Activated CD8-positive, alpha-beta memory T cell treated with anti-CD3 and anti-CD28 coated beads for 48 hours (primary cell): Measurements from ENCODE around the gene SGPL1.

Experiments used
- DNase-seq, 3 experiments: peaks; one replicate each; pipeline ENCODE4 v3.0.0-alpha.2; 2020; ENCODE audit warnings: low read depth in 2 of 3, low spot score in 2 of 3

Gene SGPL1

DNA sequence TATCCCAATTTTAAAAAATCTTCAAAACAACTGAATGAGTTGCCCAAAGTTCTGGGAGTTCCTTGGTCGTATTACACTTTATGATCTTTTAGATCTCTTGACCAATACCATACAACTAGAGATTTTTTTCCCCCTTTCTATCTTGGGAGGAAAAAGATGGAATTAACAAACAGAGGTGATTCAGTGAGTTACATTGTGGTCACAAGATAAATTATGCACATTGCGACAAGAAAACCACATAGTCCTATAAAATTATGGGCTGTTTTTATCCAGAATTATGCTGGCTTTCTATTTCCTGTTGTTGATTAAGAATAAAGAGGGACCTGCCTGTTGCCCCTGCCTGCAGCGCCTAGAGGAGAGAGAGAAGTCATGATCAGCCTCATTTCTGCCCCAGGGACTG, 8.2 kb upstream of the SGPL1 start:
- no peak for DNase-seq

DNA sequence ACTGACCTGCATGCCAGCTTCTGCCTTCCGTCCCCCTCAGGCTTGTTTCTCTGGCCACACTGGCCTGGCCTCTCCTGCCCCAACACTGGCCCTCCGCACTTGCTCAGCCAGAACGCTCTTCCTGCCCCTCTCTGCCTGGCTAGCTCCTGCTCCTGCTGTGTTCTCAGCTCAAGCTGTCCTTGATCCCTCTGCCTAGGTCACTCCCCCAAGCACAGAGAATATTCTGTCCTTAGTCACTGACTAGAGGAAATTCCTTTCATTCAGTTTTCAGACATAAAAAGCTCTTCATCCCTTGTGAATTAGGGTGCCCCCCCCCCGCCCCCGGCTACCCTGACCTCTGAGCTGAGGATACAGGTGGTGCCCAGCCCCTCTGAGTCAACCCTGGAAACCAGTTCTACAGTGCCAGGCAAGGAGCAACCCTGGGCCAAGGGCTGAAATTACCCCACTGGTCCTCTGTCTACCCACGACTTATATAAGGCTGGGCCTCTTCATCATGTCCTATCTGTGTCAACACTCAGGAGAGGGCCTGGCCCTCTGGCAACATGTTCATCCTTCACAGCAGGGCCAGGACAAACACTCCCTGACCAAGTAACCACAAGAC, 6.6 kb upstream of the SGPL1 start:
- DNase-seq: no peak

DNA sequence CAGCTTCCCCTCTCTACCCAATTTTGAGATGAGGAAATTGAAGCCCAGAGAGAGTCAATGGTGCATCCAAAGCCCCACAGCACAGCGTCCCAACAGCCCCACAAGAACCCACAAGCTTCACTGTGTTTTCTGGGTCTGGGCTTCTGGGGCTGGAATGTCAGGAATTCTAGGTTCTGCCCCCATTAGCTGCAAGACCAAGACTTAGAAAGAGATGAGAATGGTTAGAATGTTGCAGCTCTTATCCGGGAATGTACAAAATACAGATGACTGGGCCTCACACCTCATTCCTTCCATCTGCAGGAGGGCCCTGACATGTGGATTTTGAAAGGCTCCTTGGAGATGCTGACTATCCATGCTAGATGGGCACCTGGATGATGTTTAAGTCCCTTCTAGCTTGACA, 6.0 kb upstream of the SGPL1 start:
- DNase-seq: no peak

DNA sequence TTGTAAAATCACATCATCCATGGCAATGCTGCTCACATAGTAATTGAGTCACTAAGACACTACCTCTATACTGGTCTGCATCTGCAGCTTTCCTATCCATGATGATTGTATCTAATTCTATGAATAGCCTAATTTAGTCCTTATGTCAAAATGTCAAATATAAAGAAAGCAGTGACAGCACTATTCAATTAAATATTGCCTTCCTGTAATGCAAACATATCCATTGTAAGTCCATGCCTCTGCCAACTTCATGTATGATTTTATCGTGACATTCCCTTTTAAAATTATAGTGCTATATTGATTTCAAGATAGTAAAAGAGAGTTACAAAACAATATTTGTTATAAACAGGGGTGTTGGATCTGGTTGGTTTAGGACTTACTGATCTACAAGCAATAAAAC, 4.8 kb upstream of the SGPL1 start:
- no peak for DNase-seq

DNA sequence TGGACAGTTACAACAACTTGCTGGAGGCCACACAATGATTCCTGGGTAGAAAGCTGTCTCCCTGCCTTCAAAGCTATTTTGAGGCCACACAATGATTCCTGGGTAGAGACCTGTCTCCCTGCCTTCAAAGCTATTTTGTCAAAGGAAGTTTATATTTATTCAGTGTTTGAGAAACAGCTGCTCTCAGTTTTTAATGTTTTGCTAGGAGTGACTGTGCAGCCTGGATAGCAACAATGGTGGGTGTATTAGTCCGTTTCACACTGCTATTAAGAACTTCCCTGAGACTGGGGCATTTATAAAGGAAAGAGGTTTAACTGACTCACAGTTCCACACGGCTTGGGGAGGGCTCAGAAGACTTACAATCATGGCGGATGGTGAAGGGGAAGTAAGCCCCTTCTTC, 3.9 kb upstream of the SGPL1 start:
- no peak for DNase-seq

DNA sequence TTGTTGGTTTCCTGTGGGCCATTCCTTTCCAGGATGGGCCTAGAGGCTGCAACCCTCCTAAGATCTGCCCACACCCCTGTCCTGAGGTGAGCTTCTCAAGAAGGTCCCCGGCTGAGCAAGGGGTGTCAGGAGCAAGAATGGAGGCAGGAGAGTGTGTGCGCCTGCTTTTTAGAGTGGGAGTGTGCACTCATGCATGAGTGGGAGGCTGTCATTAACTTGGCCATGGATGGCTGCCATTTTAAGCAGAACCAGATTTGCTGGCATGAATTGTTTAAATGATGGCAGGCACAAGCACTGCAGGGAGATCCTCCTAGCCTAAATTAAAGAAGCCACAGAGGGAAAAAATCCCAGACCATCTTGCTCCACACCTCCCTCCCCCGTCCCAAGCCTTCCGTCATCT, 2.9 kb upstream of the SGPL1 start:
- DNase-seq: no peak

DNA sequence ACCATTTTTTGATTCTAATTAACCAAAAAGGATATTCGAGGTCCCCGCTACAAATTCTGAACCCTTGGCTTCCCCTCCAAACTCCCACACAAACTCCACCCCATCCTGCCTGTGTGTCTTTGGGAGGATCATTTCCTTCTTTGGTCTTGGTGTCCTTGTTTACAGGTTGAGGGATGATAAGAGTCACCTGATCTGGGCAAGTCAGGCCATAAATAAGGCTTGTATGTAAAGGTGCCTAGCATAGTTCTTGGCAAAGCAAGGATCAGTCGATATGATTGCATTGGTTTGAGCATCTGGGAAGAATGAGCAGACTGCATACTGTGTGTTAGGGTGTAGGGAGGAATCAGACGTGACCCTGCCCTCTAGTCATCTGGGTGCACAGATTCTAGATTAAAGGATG, 1.6 kb upstream of the SGPL1 start:
- no peak for DNase-seq

DNA sequence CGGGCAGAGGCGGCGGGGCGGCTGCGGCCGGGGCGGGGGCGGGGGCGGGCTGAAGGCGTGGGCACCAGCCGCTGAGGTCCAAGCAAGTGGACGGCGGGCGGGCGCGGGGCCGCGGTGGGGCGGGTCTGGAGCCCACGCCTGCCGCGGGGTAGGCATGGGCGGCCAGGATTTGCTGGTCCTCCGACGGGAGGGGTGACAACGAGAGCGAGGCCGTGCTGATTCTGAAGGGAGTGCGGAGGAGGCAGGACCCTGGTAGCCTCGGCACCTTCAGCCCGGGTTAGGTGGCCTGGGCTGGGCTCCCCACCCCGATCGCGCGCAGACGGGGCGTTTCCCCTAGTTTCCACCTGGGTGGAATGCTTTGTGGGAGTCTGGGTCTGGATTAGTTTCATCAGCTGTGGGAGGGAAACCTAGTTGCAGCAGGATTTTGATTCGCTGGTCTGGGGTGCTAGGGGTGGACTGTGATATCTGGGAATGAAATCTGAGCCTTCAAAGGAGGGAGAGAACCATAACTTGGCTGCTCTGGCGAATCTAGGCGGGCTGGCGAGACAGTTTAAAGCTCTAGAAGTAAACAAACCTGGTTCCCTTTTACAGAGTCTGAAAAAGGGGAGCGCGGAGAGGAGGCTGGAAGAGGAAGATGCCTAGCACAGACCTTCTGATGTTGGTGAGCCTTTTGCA, 609 bp downstream of the SGPL1 start:
- peak in 1 of 3 experiments; percentile 17 for DNase-seq

DNA sequence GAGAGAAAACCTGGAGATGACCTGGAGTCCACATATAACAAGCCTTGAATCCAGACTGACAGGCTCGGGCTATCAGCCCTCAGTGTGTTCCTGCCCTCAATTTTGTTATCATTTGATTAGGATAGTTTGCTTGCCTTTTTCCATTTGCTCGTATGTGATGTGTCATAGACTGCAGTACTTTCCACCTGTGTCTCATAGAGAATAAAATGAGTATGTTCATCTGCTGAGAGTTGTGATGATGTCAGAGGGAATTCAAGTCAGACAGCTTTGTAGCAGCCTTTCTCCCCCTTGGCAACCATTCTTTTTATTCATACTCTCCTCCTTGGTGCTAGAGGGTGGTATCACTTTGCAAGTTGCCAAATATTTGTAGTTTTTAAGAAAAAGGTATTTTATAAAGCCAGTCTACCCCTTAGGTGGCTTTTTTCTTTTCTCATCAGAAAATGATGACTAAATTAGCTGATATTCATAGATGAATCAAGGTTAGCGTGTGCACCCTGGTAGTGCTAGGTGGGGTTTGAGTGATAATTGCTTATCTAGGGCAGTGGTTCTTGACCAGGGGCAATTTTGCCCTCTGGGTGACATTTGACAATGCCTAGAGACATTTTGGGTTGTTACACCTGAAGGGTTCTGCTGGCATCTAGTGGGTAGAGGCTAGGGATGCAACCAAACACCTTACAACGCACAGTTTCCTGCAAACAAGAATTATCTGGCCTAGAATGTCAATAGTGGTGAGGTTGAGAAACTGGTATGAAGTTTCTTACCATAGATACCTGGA, 5.4 kb downstream of the SGPL1 start:
- DNase-seq: no peak

DNA sequence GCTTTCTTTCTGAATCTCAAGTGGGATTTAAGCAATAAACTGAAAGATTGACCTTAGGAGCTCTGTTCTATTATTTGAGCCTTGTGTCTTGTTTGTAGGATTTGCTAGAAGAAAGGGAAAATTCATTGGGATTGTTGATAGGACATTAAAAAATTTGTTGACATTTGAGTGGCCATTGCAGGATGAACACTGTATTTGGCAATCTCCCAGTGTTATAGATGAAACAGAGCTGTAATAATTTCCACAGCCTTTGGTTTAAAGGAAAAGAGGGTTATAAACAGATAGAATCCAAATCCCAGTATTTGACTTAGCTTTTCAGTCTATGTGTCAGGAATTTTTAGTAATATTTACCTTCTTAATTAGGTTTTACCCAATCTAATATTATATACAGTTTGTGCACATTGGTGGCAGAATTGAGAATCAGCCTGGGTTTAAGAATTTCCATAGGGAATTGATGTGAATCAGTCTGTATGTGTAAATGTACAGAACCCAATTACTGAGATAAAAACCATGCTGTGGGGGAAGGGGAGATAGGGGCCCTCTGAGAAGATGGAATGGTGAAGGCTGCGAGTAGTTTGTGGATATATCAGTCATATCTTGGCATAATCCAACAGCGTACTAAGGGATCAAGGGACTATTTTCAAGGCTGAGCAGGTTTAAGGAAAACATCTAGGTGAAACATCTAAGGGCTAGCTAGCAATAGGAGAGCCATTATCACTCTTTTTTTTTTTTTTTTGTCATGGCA, 6.5 kb downstream of the SGPL1 start:
- DNase-seq: no peak

DNA sequence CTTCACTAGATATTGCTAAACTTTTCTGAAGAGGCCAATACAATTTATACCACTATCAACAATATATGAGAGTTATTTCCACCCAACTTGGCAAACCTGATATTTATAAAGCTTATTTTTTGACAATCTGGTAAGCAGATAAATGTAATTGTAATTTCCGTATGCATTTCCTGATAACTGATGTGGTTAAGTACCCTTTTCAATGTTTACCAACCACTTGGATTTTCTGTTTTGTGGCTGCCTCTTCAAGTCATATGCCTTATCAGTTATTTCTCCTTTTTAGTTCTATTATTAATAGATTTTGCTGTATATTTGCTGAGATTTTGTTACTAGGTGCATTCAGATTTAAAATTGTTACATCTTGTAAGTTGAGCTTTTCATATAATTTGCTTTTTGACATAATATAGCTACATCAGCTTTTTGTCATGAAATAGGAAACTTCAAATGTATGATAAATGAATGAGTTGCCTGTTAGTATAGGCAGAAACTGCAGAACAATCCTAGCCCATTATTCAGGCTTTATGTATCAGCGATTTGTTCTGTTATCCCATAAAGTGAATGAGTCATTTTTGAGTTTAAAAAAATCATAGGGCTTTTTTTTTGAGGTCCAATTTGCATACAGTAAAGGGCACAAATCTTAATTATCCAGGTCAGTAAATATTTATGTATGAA, 11.5 kb downstream of the SGPL1 start:
- no peak for DNase-seq

DNA sequence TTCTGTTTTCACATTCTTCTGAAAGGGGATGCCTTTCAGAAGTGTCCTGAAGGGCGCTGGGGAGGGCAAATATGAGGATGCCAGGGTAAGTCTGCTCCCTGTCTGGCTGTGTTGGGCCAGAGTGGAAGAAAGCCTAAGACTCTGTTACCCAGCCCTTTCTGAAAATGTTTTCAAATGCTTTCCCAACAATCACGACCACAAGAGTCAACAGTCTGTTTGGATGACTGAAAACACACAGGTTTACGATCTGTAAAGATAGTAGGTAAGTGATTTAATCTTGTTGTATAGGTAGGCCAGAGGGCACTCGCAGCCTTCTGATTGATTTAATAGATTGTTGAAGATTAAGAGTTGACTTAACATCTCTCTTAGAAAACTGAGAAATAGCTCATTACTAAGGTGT, 13.2 kb downstream of the SGPL1 start:
- DNase-seq: no peak

DNA sequence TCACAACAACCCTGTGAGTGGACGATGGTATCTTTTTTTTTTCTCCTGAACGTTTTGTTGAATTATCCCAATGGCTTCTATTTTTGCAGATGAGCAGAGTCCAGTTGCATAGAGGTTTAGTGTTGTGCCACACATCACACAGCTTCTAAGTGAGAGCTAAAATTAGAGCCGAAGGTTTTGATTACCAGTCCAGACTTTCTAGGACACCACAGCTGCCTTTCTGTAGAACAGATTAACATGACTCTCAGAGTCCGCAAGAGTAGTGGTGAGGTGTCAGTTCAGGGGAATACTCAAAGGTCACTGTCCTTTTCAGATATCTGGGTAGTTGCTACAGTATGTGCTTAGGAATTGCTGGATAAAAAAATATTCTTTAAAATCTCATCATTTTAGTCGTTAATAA, 13.8 kb downstream of the SGPL1 start:
- no peak for DNase-seq

DNA sequence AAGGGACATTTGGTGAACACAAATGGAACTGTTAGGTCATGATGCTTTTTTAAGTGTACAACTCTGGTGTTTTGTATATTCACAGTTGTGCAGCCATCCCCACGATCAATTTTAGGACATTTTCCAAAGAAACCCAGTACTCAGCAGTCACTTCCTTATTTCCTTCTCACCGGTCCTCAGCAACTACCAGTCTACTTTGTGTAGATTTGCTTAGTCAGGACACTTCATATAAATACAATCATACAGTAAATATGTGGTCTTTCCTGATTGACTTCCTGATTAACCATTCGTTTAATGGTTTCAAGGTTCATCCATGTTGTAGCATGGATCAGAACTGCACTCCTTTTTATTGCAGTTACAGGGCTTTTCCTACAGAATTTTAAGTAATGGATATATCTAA, 14.4 kb downstream of the SGPL1 start:
- no peak for DNase-seq

DNA sequence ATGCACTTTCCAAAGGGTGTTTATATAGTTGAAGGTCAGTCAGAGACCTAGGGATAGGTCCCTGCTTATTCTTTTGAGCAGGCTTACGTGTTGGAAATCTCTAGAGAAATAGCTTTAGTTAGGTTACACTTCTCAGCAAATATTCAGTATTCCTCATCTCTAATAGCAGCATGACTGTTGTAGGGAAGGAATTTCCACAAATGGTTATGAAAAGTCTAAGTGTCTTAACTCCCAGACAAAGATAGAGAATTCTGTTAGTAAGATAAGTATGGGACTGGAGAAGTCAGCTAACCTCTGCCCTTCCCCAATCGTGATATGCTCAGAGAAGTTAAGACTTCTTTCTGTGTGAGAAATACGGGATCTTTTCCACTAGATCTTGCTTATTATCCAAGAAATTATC, 16.5 kb downstream of the SGPL1 start:
- DNase-seq: no peak

DNA sequence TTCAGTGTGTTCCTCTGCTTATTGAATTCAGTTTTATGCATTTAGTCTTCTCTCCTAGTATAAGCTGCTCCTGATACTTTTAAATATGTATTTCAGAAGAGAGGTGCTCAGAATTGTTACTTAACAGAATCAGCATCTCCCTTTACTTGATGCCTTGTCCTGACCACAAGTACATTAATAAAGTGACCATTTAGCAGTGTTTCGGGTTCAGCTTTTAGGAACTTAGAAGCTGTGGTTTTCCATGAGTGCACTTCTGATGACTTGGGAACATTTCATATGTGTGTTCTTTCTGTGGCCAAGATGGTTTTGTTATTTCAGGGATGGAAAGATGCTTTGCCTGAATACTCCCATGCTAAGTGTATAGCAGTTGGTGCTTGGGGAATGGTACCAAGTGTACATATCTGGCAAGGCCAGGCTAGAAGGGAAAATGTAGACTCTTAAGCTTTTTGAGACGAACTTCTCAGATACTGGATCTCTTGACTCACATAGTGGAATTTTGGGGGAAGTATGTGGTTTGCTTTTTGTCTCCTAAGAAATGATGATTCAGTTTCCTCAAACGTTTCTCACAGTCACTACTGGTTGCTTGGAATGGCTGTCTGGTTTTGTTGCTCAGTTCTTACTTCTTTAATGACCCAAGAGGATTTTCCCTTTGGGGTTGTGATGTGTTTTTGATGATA, 17.2 kb downstream of the SGPL1 start:
- DNase-seq: no peak

DNA sequence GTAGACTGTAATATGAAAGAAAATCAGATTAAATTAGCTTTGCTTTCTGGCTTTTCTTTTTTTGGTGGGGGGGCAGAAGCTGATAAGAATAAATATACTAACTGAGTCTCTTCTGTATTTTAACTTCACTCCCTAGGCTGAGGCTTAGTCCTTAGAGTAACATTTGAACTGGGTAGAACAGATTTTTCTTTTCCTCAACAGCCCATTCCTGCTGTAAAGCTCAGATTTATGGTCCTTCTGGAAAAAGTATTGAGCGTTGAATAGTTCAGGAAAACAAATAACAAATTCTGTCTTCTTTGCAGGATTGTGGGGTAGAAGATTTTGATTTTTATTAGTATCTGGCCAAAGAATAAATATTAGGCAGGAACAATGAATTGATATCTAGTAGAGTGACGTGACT, 17.9 kb downstream of the SGPL1 start:
- no peak for DNase-seq

DNA sequence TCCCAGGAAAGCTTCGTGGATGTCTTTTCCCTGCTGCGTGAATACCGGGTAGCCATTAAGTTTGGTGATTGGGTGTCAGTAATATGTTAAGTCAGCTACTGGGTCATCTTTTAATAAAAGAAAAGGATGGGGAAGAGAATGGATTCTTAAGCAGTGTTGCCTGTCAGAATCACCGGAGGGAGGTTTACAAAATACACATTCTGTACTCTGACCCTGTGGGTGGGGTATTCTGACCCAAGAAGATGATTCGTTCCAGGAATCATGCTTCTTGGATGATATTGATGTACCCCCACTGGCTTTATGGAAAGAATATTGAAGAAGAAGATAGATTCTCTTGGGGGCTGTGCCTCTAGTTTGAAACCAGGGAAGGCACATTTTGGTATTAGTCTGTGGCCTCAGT, 18.3 kb downstream of the SGPL1 start:
- DNase-seq: no peak

DNA sequence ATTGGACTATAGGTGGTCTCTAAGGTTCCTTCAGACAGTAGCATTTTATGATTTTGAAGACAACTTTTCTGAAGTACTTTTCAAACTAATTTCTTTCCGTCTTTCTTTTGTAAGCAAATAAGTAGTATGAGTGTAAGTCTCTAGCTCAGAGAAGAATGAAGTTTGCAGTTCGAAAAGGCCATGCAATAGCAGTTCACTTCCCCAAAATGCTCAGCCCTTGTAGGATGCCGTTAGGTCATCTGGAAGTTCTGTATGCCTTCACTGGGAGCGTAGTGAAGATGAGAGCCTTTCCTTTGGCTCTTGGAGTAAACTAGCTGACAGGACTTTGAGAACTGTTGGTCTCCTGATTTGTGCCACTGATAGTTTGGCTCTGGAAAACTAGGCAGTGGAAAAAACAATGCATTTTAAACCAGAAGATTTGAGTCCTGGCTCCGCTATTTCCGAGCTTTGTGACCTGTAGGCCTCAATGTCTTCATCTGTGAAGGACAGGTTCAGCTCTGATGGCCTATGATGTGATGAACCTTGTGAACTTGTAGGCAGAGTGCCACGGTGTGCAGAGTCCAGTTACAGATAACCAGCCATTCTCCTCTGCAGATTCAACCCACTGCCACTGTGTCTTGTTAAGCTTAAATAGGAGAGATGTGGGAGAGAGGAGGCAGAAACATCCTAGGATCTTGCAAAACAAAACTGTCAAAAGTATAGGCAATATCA, 18.8 kb downstream of the SGPL1 start:
- DNase-seq: no peak

DNA sequence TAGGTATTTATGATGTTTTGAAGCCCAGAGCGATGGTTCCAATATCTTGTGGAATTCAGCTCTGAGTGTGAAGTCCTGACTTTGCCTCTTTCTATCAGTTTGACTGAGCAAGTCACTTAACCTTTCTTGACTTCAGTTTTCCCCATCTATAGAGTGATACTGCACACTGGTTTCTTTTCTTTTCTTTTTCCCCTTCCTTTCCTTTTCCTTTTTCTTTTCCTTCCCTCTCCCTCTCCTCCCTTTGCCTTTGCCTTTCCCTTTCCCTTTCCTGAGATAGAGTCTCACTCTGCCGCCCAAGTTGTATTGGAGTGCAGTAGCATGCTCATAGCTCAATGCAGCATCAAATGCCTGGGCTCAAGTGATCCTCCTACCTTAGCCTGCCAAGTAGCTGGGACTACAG, 20.6 kb downstream of the SGPL1 start:
- no peak for DNase-seq
